HG03025 (cell line): ENCODE results near the gene ADRA2B.

Experiments used
- ATAC-seq: cut with Tn5 transposase; IDR thresholded peaks from one replicate; pipeline ENCODE4 v1.9.1; 2021; ENCODE audit warnings: mild to moderate bottlenecking, moderate library complexity; ENCODE audit not compliant: unreplicated experiment, low FRiP score

ADRA2B gene

GRCh38 chr2:96108151-96108540 is 8.2 kb downstream of the ADRA2B start:
- ATAC-seq = no peak

- ATAC-seq = no peak
Observed at GRCh38 chr2:96107708-96108065, 8.7 kb downstream of the ADRA2B start.

- ATAC-seq = no peak
Observed at GRCh38 chr2:96106991-96107707, 9.2 kb downstream of the ADRA2B start.

- no peak for ATAC-seq
Observed at GRCh38 chr2:96105994-96106715, 10.2 kb downstream of the ADRA2B start.

GRCh38 chr2:96105152-96105915 is 11.0 kb downstream of the ADRA2B start:
- ATAC-seq = no peak

- ATAC-seq = no peak
Observed at GRCh38 chr2:96104487-96104861, 11.9 kb downstream of the ADRA2B start.

- no peak for ATAC-seq
Observed at GRCh38 chr2:96103761-96104486, 12.4 kb downstream of the ADRA2B start.

- ATAC-seq = no peak
Observed at GRCh38 chr2:96103187-96103601, 13.2 kb downstream of the ADRA2B start.

- no peak for ATAC-seq
Observed at GRCh38 chr2:96102596-96103186, 13.7 kb downstream of the ADRA2B start.

- ATAC-seq = no peak
Observed at GRCh38 chr2:96100893-96101304, 15.5 kb downstream of the ADRA2B start.

- no peak for ATAC-seq
Observed at GRCh38 chr2:96099861-96100798, 16.2 kb downstream of the ADRA2B start.

- no peak for ATAC-seq
Observed at GRCh38 chr2:96098900-96099590, 17.3 kb downstream of the ADRA2B start.

GRCh38 chr2:96097951-96098823 is 18.2 kb downstream of the ADRA2B start:
- ATAC-seq = no peak

GRCh38 chr2:96097441-96097840 is 18.9 kb downstream of the ADRA2B start:
- ATAC-seq = no peak

GRCh38 chr2:96095116-96095636 is 21.2 kb downstream of the ADRA2B start:
- no peak for ATAC-seq

- ATAC-seq = no peak
Observed at GRCh38 chr2:96093528-96093927, 22.8 kb downstream of the ADRA2B start.

GRCh38 chr2:96092951-96093350 is 23.4 kb downstream of the ADRA2B start:
- no peak for ATAC-seq

- no peak for ATAC-seq
Observed at GRCh38 chr2:96092573-96092877, 23.8 kb downstream of the ADRA2B start.
